ENCODE results near the gene CACYBP.
"Not testable (repeated sequence)": the region's sequence is repeated elsewhere in the genome, so short reads cannot be mapped to it uniquely, and the experiment has no call there.

CACYBP gene

GRCh38 chr1:175013445-175013844, 13.7 kb downstream of the CACYBP start:
- DNase-seq, result no peak

GRCh38 chr1:175015243-175015642, 15.5 kb downstream of the CACYBP start:
- no peak for DNase-seq

DNA sequence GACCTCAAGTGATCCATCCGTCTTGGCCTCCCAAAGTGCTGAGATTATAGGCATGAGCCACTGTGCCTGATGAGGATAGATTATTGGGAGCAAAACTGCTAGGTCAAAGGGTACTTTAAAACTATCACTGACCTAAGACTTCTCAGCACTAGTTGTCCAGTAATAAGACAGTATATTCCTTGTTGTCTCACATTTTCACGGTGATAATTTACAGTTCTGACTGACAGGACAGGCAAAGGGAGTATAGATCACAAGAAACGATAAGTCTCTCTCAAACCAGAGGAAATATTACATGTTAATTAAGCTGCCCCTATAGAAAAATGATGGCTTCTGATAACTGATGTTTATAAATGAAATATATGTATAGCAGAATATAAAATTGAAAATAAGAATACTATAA, 19.8 kb downstream of the CACYBP start:
- DNase-seq, result no peak

GRCh38 chr1:175023043-175023921, 23.5 kb downstream of the CACYBP start, which contains the start of gene MRPS14:
TSS of gene MRPS14 (minus strand) at chr1:175023425. CDS start at chr1:175023408, 17 bp downstream.
- peak; percentile 98 for DNase-seq

DNA sequence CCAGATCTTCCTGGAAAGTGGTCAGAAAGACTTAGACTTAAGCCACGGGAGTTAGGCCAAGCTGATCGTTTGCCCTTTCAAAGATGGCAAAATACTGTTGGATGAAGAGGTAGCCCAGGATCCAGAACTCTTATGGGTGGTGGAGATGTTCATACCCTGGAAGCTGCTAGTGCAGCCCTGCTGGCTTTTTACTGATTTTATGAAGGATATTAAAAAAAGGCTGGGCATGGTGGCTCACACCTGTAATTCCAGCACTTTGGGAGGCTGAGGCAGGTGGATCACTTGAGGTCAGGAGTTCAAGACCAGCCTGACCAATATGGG, 24.1 kb downstream of the CACYBP start:
- DNase-seq, result not testable (repeated sequence)

- no peak for DNase-seq
Observed at GRCh38 chr1:175024773-175025172, 25.0 kb downstream of the CACYBP start.

GRCh38 chr1:175033953-175034352, 34.2 kb downstream of the CACYBP start:
- DNase-seq, result no peak

DNA sequence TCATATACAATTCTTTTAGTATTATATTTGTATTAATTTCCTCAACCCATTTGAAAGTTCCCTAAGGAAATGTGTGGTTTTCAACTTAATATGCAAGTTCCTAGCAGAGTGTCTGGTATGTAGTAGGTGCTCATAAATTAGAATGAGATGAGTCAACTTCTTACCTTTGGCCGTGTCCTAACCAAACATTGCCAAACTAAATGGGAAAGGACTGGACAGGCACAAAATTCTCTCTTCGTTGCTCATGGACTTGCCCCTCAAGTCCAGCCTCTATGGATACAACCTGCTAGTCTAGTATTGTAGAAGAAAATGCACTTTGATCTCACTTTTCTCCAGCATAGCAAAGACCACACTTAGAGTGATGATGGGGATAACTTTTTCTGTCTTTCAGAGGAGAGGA, 35.0 kb downstream of the CACYBP start:
- no peak for DNase-seq

- DNase-seq, result no peak
Observed at GRCh38 chr1:175035865-175036264, 36.1 kb downstream of the CACYBP start.

GRCh38 chr1:175036476-175036875, 36.7 kb downstream of the CACYBP start:
- DNase-seq, result no peak

DNA sequence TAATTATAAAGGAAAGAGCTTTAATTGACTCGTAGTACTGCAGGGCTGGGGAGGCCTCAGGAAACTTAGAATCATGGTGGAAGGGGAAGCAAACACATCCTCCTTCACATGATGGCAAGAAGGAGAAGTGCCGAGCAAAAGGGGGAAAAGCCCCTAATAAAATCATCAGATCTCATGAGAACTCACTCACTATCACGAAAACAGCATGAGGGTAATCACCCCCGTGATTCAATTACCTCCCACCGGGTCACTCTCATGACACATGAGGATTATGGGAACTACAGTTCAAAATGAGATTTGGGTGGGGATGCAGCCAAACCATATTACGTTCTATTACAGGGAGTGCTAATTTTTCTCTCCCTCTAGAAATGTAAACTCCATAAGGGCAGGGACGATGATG, 37.7 kb downstream of the CACYBP start:
- DNase-seq, result no peak

GRCh38 chr1:175040324-175040879, 40.7 kb downstream of the CACYBP start:
- no peak for DNase-seq

DNA sequence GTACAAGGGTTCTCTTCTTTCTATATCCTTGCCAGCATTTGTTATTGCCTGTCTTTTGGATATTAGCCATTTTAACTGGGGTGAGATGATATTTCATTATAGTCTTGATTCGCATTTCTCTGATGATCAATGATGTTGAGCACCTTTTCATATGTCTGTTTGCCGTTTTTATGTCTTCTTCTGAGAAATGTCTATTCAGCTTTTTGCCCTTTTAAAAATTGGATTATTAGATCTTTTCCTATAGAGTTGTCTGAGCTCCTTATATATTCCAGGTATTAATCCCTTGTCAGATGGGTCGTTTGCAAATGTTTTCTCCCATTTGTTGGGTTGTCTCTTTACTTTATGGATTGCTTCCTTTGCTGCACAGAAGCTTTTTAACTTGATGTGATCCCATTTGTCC, 42.9 kb downstream of the CACYBP start:
- no peak for DNase-seq

DNA sequence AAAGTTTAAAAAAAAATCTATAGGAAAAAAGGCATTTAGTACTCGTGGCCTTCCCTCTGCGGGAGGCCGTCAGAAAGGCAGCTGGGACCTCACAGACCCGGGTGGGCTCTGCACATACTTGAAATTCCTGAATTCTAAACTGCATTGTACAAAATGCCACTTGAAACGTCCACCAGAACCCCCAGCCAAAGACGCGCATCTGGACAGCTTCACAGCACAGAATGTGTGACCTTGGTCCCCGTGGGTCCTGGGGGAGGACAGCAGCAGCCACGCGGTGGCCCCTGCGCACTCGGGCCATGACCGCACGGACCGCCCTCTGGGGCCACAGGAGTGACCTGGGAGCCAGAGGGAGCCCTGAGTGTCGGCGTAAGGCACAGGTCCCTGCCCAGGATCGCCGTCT, 44.1 kb downstream of the CACYBP start:
- no peak for DNase-seq

DNA sequence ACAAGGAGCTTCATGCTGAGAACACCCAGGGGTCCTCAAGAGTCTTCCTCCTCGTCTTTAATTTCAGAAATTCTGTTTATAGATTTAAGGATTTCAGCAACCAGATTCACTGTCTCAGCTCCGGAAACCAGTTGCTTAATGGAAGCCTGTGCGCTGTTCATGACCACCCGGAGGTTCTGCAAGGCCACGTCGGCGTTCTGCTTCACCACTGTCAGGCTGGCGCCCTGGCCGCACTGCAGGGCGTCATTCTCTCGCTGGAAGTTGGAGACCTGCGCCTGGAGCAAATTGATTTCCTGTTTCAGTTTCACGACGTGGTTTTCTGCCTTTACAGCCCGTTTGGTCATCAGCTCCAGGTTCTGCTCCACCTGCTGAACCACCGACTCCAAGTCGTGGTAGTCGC, 44.8 kb downstream of the CACYBP start:
- DNase-seq, result not testable (repeated sequence)

- no peak for DNase-seq
Observed at GRCh38 chr1:175045097-175045496, 45.4 kb downstream of the CACYBP start.

- no peak for DNase-seq
Observed at GRCh38 chr1:175045519-175045918, 45.8 kb downstream of the CACYBP start.

DNA sequence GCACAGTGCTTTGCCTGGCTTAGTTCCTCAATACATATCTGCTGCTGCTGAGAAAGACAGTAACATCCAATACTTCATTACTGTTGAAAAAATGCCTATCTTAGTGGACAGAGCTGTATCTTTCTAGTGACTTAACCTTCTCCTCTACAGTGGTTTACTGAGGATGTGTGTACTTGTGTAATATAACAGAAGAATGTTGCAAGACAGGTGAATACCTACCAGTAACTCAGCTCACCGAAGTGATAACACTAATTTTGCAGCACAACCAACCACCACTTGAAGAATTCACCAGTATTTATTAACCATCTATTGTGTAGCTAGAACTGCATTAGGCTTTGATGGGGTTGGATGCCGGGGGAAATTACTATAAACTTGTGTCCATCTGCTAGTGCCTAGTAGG, 51.2 kb downstream of the CACYBP start:
- no peak for DNase-seq

DNA sequence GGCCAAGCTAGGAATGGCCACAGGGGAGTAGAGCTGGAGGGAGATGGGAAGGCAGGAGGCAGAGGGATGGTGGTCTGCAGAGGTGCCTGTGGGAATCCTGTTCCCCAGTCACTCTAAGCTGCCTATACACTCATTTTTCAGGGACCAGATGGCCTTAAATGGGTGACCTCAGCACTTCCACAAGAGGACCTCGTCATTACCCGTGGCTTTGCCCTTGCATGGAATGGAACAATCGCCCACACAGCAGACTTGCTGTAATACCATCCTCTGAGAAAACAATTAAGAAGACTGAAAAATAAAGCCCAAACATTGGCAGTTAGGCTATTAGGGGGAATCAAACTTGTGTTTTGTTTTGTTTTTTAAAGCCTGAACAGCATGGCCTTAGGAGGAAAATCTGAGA, 55.0 kb downstream of the CACYBP start:
- DNase-seq, result no peak

All from stimulated activated CD4-positive, alpha-beta T cell treated with anti-CD3 and anti-CD28 coated beads, Interleukin-4, amount 100 ng/mL, for 1 hour (primary cell).